NCI-H128 (cell line): ENCODE results near the gene DDAH1.

Experiments
- DNase-seq: peaks from one replicate; lab custom pipeline; 2025; ENCODE audit not compliant: unreplicated experiment; lab: John Stamatoyannopoulos, UW

The DDAH1 gene

DNA sequence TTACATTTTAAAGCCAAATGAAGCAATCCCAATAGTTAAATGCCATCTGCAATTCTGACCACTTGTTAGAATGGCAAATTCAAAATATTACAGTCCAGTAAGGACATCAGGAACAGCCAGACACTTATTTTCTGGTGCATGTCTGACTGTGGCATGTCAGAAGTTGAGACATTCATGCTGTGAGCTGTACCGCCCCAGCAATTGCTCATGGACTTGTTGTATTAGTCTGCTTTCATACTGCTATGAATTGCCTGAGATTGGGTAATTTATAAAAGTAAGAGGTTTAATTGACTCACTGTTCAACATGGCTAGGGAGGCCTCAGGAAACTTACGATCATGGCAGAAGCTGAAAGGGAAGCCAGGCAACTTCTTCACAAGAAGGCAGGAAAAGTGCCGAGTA lies 19.1 kb downstream of the DDAH1 start:
- DNase-seq, result no peak

DNA sequence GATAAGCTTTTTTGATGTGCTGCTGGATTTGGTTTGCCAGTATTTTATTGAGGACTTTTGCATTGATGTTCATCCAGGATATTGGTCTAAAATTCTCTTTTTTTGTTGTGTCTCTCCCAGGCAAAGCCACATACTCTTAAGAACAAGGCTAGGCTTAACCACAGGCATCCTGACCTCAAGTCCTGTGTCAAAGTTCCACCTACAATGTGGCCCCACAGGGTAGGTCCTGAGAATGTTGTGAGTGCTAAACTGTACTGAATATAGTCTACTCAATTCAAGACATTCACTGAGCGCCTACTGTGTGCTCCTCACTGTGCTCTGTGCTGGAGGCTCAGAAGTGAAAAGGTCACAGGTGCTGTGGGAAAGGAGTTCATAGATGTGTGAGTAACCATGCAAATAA lies 20.6 kb downstream of the DDAH1 start:
- no peak for DNase-seq

GRCh38 chr1:85440612-85441011 lies 24.3 kb downstream of the DDAH1 start:
- no peak for DNase-seq

GRCh38 chr1:85438353-85438752 lies 26.6 kb downstream of the DDAH1 start:
- DNase-seq, result no peak

DNA sequence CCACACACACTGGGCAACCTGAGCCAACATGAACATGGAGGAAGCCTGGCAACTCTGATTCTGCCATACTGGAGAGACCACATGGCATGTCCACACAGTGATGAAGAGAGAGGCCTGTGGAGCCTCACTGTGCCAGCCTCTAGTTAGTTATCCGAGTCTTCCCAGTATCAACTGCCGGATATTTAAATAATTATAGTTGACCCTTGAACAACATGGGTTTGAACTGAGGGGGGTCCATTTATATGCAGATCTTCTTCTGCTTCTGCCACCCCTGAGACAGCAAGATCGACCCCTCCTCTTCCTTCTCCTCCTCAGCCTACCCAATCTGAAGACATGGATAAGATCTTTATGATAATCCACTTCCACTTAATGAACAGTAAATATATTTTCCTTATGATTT lies 27.8 kb downstream of the DDAH1 start:
- DNase-seq, result no peak

DNA sequence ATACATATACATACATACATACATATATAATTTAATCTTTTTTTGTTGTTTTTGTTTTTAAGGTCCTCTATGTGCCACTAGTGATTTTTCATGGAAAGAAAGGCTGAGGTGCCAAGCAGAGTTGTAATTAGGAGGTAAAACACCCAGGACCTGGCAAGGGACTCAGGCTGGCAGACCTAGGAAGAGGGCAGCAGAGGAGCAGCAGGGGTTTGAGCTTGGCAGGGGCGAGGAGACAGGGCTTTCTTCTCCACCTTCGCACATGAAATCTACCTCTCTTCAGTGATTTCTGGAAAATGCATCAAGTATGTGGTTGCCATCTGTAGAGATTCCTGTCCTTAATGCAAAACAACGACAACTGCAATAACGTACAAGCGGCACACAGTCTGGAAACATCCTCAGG lies 31.9 kb downstream of the DDAH1 start:
- DNase-seq, result no peak

GRCh38 chr1:85428471-85429089 lies 36.4 kb downstream of the DDAH1 start:
- no peak for DNase-seq

- DNase-seq, result no peak
Measured at GRCh38 chr1:85427849-85428248, 37.1 kb downstream of the DDAH1 start.

DNA sequence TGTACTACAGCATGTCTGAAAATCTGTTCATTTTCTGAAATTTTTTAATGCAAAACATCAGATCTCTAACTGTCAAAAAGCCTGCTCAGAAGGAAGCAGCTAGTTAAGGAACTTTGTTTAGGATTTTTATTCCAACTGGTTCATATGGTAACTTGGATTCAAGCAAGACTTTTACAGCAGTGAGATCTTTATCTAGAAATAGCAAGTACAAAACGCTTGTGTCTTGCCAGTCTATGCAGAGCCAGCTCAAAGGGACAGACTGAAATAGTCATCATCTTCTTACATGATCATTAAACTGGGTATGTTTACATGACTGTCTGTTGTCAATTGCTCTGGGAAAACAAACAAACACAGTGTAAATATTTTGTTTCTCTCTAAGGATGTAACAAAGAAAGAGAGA lies 37.6 kb downstream of the DDAH1 start:
- no peak for DNase-seq

DNA sequence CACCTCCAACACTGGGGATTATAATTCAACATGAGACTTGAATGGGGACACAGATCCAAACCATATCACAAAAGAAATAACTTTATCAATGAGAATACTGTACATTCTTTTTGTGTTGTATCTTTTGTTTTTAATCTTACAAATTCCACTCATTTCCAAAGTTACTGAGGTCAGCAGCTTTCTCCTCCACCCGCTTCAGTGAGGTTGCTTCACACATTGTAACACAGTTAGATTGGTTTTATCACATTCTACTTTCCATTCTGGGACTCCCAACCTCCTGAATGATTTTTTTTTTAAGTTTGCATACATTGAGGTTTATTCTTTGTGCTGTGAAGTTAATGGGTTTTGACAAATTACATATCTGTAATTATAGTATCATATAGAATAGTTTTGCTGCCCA lies 43.8 kb downstream of the DDAH1 start:
- DNase-seq, result no peak

DNA sequence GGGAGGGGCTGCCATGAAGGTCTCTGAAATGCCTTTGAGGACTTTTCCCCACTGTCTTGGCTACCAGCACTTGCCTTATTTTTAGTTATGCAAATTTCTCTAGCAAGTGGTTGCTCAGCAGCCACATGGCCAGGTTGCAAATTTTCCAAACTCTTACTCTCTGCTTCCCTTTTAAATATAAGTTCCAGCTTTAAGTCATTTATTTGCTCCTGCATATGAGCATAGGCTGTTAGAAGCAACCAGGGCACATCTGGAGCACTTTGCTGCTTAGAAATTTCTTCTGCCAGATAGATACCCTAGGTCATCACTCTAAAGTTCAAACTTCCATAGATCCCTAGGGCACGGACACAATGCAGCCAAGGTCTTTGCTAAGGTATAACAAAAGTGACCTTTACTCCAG lies 44.8 kb downstream of the DDAH1 start:
- DNase-seq, result no peak

DNA sequence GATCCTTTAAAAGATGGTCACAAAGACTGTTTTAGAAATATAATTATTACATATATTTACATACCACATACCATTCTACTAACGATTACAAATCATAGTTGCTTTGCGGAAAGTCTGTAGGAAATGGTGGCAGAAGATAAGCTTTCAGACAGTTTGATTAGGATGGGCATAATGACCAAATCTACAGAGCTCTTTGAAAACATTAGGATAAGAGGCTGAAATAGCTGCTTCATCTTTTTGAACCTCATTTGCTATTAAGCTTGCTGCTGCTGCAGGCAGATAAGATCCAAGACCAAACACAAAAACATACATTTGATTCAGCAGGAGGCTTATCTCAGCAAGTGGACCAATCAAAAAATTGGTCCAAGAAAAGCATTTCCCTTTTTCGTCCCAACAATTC lies 47.1 kb downstream of the DDAH1 start:
- DNase-seq, result no peak

GRCh38 chr1:85417017-85417416 lies 47.9 kb downstream of the DDAH1 start:
- no peak for DNase-seq

- DNase-seq, result no peak
Measured at GRCh38 chr1:85413169-85413568, 51.8 kb downstream of the DDAH1 start.

DNA sequence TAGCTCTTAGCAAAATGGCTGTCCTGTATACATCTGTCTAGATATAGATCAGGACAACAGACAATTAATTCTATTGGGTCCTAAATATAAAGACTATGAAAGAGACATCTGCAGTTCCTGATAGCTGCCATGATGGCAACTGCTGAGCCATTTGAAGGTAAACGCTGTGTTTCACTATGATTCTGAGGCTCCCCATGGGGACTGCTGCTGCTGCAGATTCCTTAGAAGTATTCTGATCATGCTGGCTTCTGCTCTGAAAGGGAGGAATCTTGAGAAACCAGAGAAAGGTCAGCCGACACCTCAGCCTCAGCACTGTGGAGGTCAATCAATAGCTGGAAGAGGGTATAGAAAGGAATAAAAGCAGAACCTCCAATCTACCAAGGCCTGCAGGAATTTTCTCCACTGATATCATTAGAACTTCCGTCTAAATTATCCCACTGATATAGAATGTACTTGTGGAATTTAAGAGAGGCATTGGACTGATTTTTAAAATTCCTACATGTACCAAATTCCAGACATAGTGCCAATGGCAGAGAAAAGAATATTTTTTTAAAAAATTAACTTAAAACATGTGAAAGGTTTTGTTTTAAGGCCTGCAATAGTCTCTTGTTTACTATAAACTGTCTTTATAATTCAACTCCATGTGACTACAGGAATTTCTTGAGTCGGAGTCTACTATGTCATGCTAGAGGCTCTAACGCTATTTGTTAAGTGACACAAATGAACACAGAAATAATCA lies 53.2 kb downstream of the DDAH1 start:
- DNase-seq, result no peak

GRCh38 chr1:85409516-85409915 lies 55.4 kb downstream of the DDAH1 start:
- no peak for DNase-seq

DNA sequence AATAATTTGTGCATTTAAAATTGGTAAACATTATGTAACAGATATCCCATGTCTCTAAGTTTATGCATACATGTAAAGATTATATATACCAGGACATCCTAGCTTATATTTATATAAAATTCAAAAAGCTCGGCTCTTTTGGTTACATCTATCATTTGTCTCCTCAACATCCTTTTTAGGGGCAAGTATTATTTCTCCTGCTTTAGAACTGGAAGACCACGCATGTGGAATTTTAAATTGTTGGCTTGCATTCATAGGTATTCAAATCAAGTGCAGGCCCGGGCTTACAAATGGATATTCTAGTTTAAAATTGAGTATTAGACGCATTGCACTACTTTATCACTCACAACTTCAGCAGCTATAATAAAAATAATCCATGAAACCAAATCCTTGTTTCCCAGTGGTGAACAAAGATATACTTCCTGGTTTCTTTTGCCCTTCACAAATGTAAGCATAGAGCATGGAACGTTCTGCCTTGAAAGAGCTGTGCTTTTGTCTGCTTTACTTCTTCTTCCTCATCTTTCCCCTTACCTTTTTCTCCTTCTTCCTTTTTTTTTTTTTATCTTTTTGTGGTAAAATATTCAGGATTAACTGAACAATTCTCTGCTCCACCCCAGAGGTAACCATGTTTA lies 57.1 kb downstream of the DDAH1 start:
- DNase-seq, result no peak

- no peak for DNase-seq
Measured at GRCh38 chr1:85406887-85407533, 57.9 kb downstream of the DDAH1 start.

DNA sequence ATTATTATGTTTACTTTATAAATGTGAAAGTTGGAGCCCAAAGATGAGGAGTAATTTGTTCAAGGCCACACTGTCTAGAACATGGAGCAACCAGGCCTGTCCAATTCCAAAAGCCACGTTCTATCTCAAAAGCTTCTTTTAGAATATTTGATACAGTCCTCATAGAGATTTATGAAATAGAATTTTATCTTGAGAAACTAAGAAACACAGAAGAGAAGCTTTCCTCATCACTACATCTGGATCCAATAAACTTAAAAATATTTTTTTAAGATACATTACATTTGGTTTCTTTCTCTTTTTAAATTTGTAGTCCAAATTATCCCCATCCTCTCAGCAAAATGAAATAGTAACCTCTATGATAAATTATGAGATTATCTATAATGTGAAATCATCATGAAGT lies 58.9 kb downstream of the DDAH1 start:
- no peak for DNase-seq

DNA sequence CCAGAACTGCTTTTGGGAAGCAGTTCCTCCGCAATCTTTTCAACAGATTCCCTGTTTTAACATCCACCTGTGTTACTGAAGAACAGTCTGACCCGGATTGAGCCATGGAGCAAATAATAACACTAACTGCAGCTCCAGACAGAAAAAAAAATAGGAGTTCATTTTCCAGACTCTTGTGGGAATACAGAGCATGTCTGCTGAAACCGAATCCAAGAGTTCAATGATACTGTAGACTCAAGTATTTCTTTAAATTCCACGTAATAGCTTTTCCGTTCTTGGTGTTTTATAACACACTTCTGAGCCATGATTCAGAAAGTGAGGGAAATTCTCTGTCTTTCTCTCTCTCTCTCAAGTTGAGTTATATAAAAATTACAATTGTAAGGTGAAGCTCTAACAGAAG lies 60.6 kb downstream of the DDAH1 start:
- no peak for DNase-seq

DNA sequence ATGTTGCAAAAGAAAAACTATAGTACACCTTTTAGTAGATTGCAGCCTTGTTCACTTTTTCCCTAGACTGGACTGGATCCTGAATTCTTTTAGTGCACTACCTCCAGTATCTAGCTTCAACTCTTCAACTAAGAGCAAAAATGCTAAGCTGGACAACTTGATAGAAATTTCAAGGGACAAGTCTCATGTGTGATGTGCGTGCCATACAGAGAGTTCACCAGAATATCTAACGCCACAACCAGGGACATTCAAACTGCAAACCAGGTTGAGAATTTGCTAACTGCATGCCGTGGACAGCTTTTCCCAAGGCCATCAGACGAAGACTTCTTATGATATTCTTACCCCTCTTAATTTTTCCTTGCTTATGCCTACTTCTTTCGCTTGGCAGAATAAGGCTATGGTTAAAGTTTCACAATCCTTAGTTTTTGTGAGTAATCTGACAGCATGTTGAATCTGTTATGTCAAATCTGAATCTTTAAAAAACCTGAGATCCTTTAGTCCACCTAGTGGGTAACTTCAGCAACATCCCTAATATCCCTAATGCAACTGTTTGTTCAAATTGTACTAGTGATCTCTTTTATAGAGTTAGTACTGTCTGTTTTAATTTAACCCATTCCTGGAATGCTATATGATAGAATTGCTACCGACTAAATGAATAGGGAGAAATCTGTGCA lies 66.4 kb downstream of the DDAH1 start:
- no peak for DNase-seq
